ENCODE data around the gene OBSCN.

OBSCN gene

GRCh38 chr1:228313536-228314277 lies 105.9 kb downstream of the OBSCN start:
- Histone ChIP-seq H3K36me3 (ENCODE audit: insufficient read depth, low read length) (no peaks in the 10 kb centered on the region), H3K79me2 (ENCODE audit: insufficient read depth, low read length) (no peaks in the 10 kb centered on the region), H3K9me3 (ENCODE audit: insufficient read depth, low read depth, low read length) (peaks cover 25% of the 10 kb centered on the region; the same call in 1 of the 2 replicates), H3K4me2 (ENCODE audit: low read depth, low read length, poor library complexity, severe bottlenecking) (no peak overlapping the region), H2AFZ (ENCODE audit: low read length) (no peak overlapping the region), H3F3A (ENCODE audit: low read depth) (no peaks in the 10 kb centered on the region), H4K20me1 (ENCODE audit: insufficient read depth, low read length, poor library complexity, severe bottlenecking) (no peaks in the 10 kb centered on the region), H3K4me3 (ENCODE audit: low read length, poor library complexity, severe bottlenecking) (no peak overlapping the region), H3K4me1 (ENCODE audit: insufficient read depth, low read length, poor library complexity, severe bottlenecking) (no peaks in the 10 kb centered on the region), H3K9me2 (replicated peaks; ENCODE audit: low read depth, low read length) (no peaks in the 10 kb centered on the region), H3K27me3 (ENCODE audit: insufficient read depth, low read length, poor library complexity, severe bottlenecking) (no peaks in the 10 kb centered on the region), H3K9ac (ENCODE audit: low read depth, low read length, poor library complexity, severe bottlenecking) (no peak overlapping the region)
- TF ChIP-seq CTCF (conservative IDR thresholded peaks at IDR 0.05; ENCODE audit: low read length) (no peak), EZH2phosphoT487 (IDR thresholded peaks at IDR 0.05; ENCODE audit: borderline replicate concordance) (no peak)

GRCh38 chr1:228314315-228314657 lies 106.4 kb downstream of the OBSCN start:
- no peaks in the 10 kb centered on the region for H3K27me3 ChIP-seq (ENCODE audit: insufficient read depth, low read length, poor library complexity, severe bottlenecking)
- no peak overlapping the region for H3K4me3 ChIP-seq (ENCODE audit: low read length, poor library complexity, severe bottlenecking)
- H3K79me2 ChIP-seq (ENCODE audit: insufficient read depth, low read length) = no peaks in the 10 kb centered on the region
- H3K9ac ChIP-seq (ENCODE audit: low read depth, low read length, poor library complexity, severe bottlenecking) = no peak overlapping the region
- no peaks in the 10 kb centered on the region for H3K4me1 ChIP-seq (ENCODE audit: insufficient read depth, low read length, poor library complexity, severe bottlenecking)
- no peak for TF ChIP-seq EZH2phosphoT487 (IDR thresholded peaks at IDR 0.05; ENCODE audit: borderline replicate concordance)
- TF ChIP-seq CTCF (conservative IDR thresholded peaks at IDR 0.05; ENCODE audit: low read length) = no peak
- no peak overlapping the region for H2AFZ ChIP-seq (ENCODE audit: low read length)
- peaks cover 25% of the 10 kb centered on the region; the same call in 1 of the 2 replicates for H3K9me3 ChIP-seq (ENCODE audit: insufficient read depth, low read depth, low read length)
- H3K36me3 ChIP-seq (ENCODE audit: insufficient read depth, low read length) = no peaks in the 10 kb centered on the region
- H3F3A ChIP-seq (ENCODE audit: low read depth) = no peaks in the 10 kb centered on the region
- no peak overlapping the region for H3K4me2 ChIP-seq (ENCODE audit: low read depth, low read length, poor library complexity, severe bottlenecking)
- H3K9me2 ChIP-seq (replicated peaks; ENCODE audit: low read depth, low read length) = no peaks in the 10 kb centered on the region
- no peaks in the 10 kb centered on the region for H4K20me1 ChIP-seq (ENCODE audit: insufficient read depth, low read length, poor library complexity, severe bottlenecking)

GRCh38 chr1:228314658-228315483 lies 107.0 kb downstream of the OBSCN start:
- Histone ChIP-seq H3K27me3 (ENCODE audit: insufficient read depth, low read length, poor library complexity, severe bottlenecking) (no peaks in the 10 kb centered on the region), H4K20me1 (ENCODE audit: insufficient read depth, low read length, poor library complexity, severe bottlenecking) (no peaks in the 10 kb centered on the region), H3K36me3 (ENCODE audit: insufficient read depth, low read length) (no peaks in the 10 kb centered on the region), H3K4me2 (ENCODE audit: low read depth, low read length, poor library complexity, severe bottlenecking) (no peak overlapping the region), H3K9me3 (ENCODE audit: insufficient read depth, low read depth, low read length) (peaks cover 25% of the 10 kb centered on the region; the same call in 1 of the 2 replicates), H3K4me1 (ENCODE audit: insufficient read depth, low read length, poor library complexity, severe bottlenecking) (no peaks in the 10 kb centered on the region), H3F3A (ENCODE audit: low read depth) (no peaks in the 10 kb centered on the region), H3K79me2 (ENCODE audit: insufficient read depth, low read length) (no peaks in the 10 kb centered on the region), H3K9me2 (replicated peaks; ENCODE audit: low read depth, low read length) (no peaks in the 10 kb centered on the region), H3K9ac (ENCODE audit: low read depth, low read length, poor library complexity, severe bottlenecking) (no peak overlapping the region), H2AFZ (ENCODE audit: low read length) (no peak overlapping the region), H3K4me3 (ENCODE audit: low read length, poor library complexity, severe bottlenecking) (no peak overlapping the region)
- TF ChIP-seq CTCF (conservative IDR thresholded peaks at IDR 0.05; ENCODE audit: low read length) (no peak), EZH2phosphoT487 (IDR thresholded peaks at IDR 0.05; ENCODE audit: borderline replicate concordance) (no peak)
